ENCODE results near the gene LRWD1.

Gene LRWD1

GRCh38 chr7:102464577-102465280 is at the start of gene LRWD1, which contains the start of gene ALKBH4:
Gene LRWD1, plus strand, starts transcription at chr7:102464984. Its CDS starts 97 bp downstream, at chr7:102465081.
Gene ALKBH4, minus strand, starts transcription at chr7:102464863. Its CDS starts 27 bp downstream, at chr7:102464836.
- peak; percentile 79 for DNase-seq (ENCODE audit: low read depth)

GRCh38 chr7:102415685-102416225 is 49.0 kb upstream of the LRWD1 start:
- no peak for DNase-seq (ENCODE audit: low read depth)

- no peak for DNase-seq (ENCODE audit: low read depth)
These were observed 48.4 kb upstream of the LRWD1 start for GRCh38 chr7:102416406-102416805.

DNA sequence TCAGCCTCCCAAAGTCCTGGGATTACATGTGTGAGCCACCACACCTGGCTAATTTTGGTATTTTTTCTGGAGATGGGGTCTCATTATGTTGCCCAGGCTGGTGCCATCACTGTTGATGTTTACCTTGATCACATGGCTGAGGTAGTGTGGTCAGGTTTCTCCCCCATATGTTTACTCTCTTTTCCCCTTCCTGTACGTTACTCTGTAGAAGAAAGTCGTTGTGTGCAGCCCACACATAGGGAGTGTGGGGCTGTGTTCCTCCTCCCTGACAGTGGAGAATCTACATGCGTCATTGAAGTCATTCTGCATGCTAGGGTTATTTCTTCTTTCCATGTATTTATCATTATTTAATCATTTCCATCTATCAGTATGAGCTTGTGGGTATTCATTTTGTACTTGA is 47.7 kb upstream of the LRWD1 start:
- no peak for DNase-seq (ENCODE audit: low read depth)

DNA sequence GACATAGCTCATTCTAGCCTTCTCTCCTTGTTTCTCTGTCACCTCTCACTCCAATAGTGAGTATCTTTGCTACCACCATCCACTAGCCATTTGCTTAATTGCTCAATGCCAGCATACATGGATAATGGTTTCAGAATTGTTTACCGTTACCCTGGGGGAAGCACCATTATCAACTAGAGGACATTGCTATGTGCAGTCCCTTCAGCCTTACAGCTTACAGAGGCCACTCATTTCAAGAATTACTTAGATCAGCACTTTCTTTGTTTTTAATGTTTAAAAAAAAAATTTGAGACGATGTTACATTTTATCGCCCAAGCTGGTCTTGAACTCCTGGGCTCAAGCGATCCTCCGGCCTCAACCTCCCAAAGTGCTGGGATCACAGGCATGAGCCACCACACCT is 46.2 kb upstream of the LRWD1 start:
- no peak for DNase-seq (ENCODE audit: low read depth)

GRCh38 chr7:102421706-102422240 is 43.0 kb upstream of the LRWD1 start:
- no peak for DNase-seq (ENCODE audit: low read depth)

- DNase-seq (ENCODE audit: low read depth), result no peak
These were observed 40.6 kb upstream of the LRWD1 start for GRCh38 chr7:102424129-102424551.

GRCh38 chr7:102424787-102425218 is 40.0 kb upstream of the LRWD1 start:
- DNase-seq (ENCODE audit: low read depth), result no peak

DNA sequence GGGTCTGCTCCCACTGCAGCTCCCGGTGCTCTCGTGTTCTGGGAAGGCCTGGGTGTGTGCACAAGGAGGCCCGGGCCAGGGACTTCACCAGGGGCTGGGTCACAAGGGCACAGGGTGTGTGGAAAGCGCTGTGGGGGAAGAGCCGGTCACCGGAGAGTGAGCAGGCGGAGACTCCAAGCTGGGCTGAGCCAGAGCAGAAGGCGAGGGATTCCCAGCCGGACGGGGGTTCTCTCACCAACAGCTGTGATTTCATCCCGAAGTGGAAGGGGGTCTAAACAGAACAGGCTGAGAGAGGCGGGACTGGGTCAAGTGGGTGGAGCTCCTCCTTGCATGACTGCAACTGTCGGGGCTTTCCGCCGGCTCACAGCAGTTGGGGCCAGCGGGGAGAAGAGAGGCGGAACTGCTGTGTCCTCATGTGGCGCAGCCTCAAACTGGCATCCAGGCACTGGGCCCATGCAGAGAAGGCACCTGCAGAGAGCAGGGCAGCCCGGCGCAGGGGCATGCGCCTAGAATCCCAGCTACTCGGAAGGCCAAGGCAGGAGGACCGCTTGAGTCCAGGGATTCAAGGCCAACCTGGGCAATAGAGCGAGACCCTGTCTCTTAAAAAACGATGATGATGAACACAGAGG is 39.0 kb upstream of the LRWD1 start:
- no peak for DNase-seq (ENCODE audit: low read depth)

GRCh38 chr7:102426268-102427018 is 38.3 kb upstream of the LRWD1 start:
- DNase-seq (ENCODE audit: low read depth), result no peak

DNA sequence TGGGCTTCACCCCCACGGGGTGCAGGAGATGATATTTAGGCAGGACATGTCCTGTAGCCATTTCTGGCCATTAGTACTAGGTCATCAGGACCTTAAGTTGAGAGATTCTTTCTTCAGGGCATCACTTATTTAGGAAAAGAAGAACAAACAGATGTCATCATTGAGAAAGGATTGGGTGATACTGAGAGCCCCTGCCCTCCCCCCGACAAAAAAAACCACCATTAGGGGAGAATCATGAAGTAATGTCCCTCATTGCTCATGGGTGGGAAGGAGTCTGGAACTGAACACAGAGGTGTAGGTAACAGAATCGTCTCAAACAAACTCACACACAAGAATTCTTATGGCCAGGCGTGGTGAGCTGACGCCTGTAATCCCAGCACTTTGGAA is 37.8 kb upstream of the LRWD1 start:
- no peak for DNase-seq (ENCODE audit: low read depth)

DNA sequence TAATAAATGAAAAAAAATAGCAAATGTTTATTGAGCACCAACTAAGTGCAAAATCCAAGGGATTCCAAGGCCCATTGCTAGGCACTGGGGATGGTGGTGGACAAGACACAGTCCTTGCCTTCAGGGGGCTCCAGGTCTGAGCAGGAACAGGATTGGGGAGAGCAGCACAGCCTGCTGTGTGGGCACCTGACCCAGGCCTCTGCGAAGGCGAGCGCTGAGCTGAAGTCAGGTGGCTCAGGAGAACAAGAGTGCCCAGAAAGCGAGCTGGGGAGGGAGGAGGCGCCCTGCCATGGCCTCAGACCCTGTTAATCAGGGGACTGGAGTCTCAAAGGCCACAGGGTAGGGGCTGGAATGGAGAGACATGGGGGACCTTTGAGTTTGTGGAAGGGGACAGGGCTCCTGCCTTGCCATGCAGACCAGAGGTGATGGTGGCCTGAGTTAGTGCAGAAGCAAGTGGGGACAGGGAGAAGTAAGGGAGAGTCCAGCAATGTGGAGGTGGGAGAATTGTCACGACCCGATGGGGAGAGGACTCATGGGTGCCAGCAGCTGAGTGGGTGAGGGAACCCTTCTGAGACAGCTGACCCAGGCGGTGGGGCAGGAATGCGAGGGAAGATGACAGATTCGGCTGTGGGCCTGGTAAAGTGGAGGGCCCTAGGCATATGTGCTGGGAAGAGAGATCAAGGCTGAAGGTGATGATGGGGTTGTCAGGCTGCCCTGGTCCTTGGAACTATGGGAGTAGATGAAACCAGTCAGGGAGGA is 35.5 kb upstream of the LRWD1 start:
- no peak for DNase-seq (ENCODE audit: low read depth)

DNA sequence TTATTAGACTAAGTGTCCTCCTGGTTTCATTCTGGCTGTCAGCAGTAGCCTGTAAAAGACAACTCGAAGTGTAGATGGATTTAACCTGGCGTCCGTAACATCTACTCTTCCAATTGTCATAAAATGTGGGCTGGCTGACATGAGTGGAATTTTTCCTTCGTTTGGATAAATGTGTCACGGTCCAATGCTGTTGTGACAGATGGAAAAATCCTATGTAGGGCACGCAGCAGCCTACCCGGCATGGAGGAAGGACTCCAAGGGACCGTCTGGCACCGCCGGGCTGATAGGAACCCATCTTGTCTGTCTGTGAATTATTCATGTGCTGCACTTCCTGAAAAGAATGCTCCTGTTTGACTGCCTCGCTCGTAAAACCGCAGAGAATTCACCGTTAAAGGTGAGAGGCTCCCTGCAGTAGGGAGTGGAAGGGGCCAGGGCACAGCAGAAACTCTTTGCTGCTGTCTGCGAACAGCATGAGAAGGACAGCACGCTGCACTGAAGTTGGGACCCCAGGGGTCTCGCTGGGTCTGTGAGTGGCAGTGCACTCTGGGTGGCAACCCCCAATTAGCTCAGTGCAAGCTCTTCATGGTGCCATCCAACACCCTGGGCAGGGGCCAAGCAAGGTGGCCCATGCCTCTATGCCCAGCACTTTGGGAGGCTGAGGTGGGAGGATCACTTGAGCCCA is 33.0 kb upstream of the LRWD1 start:
- DNase-seq (ENCODE audit: low read depth), result no peak

DNA sequence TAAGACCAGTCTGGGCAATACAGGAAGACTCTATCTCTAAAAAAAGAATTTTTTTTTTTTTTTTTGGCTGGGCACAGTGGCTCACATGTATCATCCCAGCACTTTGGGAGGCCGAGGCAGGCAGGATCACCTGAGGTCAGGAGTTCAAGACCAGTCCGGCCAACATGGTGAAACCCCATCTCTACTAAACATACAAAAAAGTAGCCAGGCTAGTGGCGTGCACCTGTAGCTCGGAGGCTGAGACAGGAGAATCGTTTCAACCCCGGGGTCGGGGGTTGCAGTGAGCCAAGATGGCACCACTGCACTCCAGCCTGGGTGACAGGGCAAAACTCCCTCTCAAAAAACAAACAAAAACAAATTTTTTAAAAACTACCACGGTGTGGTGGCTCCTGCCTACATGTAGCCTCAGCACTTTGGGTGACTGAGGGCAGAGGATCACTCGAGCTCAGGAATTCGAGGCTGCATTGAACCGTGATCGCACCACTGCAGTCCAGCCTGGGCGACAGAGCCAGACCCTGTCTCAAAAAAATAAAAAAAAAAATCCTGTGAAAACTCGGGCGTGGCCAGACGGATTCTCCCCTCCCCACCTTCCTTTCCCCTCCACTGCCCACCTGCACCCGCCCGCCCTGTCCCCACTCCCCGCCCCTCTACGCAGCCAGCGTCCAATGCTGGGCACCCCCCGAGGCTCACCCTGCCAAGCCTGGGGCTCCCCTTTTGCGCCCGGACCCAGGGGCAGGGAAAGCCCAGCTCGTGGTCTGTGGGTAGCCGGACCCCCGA is 32.2 kb upstream of the LRWD1 start:
- DNase-seq (ENCODE audit: low read depth), result no peak

DNA sequence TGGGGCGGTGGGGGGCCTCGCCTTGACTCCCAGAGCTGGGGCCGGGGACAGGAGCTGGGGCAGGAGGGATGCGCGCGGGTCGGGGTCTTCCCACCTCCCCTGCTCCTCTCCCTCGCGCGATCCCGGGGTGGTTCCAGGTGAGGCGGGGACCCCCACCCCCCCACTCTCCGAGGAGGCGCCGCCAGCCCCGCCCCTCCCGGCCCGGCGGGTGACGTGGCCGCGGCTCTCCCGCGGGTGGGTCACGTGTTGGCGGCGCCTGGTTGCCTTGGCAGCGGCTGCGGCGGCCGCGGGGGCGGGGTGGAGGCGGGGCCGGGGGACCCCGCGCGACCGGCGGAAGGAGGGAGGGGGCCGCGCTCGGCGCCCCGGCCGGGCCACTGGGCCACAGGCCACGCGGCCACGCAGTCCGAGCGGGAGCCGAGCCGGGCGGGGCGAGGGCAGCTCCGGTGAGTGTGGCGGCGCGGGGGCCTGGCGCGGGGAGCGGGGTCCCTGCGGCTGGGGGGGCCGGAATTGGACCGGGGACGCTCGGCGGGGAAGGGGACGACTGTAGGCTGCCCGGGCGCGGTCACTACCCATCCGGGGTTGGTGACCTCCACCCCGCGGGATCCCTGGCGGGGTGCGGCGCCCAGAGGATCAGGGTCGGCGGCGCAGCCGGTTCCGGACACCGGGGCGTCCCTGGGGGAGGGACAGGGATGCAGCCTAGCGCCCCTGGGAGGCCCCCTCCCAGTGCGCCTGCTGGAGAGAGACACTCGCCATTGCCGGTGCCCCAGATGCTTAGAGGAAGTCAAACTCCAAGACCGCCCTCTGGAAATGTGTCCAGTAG is 31.4 kb upstream of the LRWD1 start, which contains the start of gene ORAI2:
Gene ORAI2 (plus strand): TSS at position 357 of the 820 bp plus-strand sequence. CDS start 5,382 bp downstream, outside the sequence.
- DNase-seq (ENCODE audit: low read depth), result no peak

DNA sequence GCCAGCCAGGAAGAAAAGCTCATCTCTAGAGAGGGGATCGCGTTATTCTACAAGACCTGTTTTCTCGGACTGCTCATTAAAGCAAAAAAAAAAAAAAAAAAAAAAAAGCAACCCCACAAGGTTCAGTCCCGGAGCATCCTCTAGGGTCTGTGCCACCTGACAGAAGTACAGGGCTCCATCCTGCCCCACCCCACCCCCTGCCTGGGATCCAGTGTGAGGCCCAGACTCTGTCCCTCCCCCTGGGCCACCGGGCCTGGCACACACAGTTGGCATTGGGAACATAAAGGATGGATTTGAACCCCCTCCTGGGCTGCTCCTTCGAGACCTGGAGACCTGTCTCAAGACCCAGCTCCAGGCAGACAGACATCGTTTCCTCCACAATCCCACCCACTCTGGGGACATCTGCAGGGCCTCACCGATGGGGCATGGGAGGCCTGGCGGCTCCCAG is 30.7 kb upstream of the LRWD1 start:
- DNase-seq (ENCODE audit: low read depth), result no peak

DNA sequence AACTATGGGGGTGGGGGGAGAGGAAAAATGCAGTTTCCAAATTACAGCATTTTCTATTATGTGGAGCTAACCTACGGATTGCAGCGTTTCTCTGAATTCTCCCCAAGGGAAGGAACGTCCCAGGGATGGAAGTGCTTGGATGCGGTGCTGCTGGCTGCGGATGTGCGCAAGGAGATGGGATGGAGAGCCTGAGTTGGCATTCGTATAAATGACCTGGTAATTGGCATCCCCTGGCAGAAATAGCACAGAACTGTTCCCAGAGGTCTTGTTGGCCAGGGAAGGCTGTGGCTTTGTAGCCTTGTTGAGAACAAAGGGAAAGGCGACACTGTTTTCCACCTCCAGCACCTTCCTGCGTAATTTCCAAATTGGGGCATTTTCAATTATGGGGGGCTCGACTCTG is 28.7 kb upstream of the LRWD1 start:
- no peak for DNase-seq (ENCODE audit: low read depth)

GRCh38 chr7:102439963-102440795 is 24.6 kb upstream of the LRWD1 start:
- peak; percentile 61 for DNase-seq (ENCODE audit: low read depth)

Data from GM04504 (cell line).